Natural killer cell treated with Interleukin-12 subunit alpha and Interleukin-12 subunit beta and Interleukin-15 and Interleukin-18, amount 100 ng/mL, for 72 hours (primary cell): ENCODE measurements around the gene C10orf105. TPM values are rescaled to one million over a fixed set of nuclear protein-coding genes. Genes with fewer than 3 reads are reported as not detected.

Source experiments
- ATAC-seq, 2 donors: fragments of 150-1000 bp; cut with Tn5 transposase in 1 of 2; sonication (Bioruptor Pico), chemical (Tn5 transposase) in 1 of 2; 2 replicates each; pipeline ENCODE4 v1.10.0; 2021
- DNase-seq: peaks from one replicate; pipeline ENCODE4 v3.0.0; 2022; ENCODE audit warnings: low spot score
- H3K27ac Mint-ChIP-seq, 2 donors: 1 replicate in 1 of 2; 2 replicates in 1 of 2; pipeline ENCODE4 v1.8.0; 2022; ENCODE audit warnings: mixed read lengths in 2 of 2, mild to moderate bottlenecking in 1 of 2, moderate library complexity in 1 of 2
- H3K27me3 Mint-ChIP-seq, 2 donors: 1 replicate in 1 of 2; 2 replicates in 1 of 2; pipeline ENCODE4 v1.8.0; 2022; ENCODE audit warnings: mixed read lengths in 2 of 2
- H3K36me3 Mint-ChIP-seq: one replicate; pipeline ENCODE4 v1.8.0; 2022; ENCODE audit warnings: mixed read lengths
- H3K4me1 Mint-ChIP-seq, 2 donors: 1 replicate in 1 of 2; 2 replicates in 1 of 2; pipeline ENCODE4 v1.8.0; 2022; ENCODE audit warnings: low read depth in 2 of 2, mixed read lengths in 2 of 2, mild to moderate bottlenecking in 1 of 2
- H3K4me3 Mint-ChIP-seq: one replicate; pipeline ENCODE4 v1.8.0; 2022; ENCODE audit warnings: mixed read lengths
- H3K9me3 Mint-ChIP-seq: 2 replicates; pipeline ENCODE4 v1.8.0; 2022; ENCODE audit warnings: mixed read lengths
- total RNA-seq, 2 donors: library from RNA; stranded (reverse); gene quantifications; one replicate each; pipeline ENCODE4 v1.2.3, GENCODE V29; 2022

C10orf105 gene
- not detected for total RNA-seq

GRCh38 chr10:71719464-71720201, at the start of gene C10orf105:
TSS of gene C10orf105 (minus strand) at chr10:71719778. CDS start at chr10:71716337, 3,441 bp downstream.
- Mint-ChIP-seq H3K4me3 (no peak within 1 kb of the TSS), H3K27ac (peak within 1 kb of the TSS in 1 of 2 donors; percentile 33), H3K27me3 (no peaks in the 10 kb centered on the region), H3K36me3 (no peaks in the 10 kb centered on the region), H3K9me3 (no peaks in the 10 kb centered on the region), H3K4me1 (peaks cover 6 to 8% of the 10 kb centered on the region in 2 donors)
- DNase-seq (no peak), ATAC-seq (no peak)

GRCh38 chr10:71767420-71768035, 48.0 kb upstream of the C10orf105 start:
- no peaks in the 10 kb centered on the region for H3K36me3 Mint-ChIP-seq
- no peak for DNase-seq
- no peak for ATAC-seq
- peaks cover 71 to 72% of the 10 kb centered on the region in 2 donors for H3K4me1 Mint-ChIP-seq
- no peaks in the 10 kb centered on the region for H3K27me3 Mint-ChIP-seq
- peak overlapping the region; percentile 97 to 99 for H3K27ac Mint-ChIP-seq
- peak overlapping the region; percentile 86 for H3K4me3 Mint-ChIP-seq
- H3K9me3 Mint-ChIP-seq: no peaks in the 10 kb centered on the region

- Mint-ChIP-seq H3K27ac (peak overlapping the region; percentile 97 to 99), H3K4me3 (peak overlapping the region; percentile 65), H3K36me3 (no peaks in the 10 kb centered on the region), H3K9me3 (no peaks in the 10 kb centered on the region), H3K4me1 (peaks cover 69% of the 10 kb centered on the region in 2 donors), H3K27me3 (no peaks in the 10 kb centered on the region)
- ATAC-seq: peak; percentile 56 to 69
- peak; percentile 74 for DNase-seq
Observed at GRCh38 chr10:71766717-71767419, 47.3 kb upstream of the C10orf105 start.

- no peak for DNase-seq
- peaks cover 66 to 69% of the 10 kb centered on the region in 2 donors for H3K4me1 Mint-ChIP-seq
- ATAC-seq: no peak
- H3K27me3 Mint-ChIP-seq: no peaks in the 10 kb centered on the region
- H3K27ac Mint-ChIP-seq: peak overlapping the region; percentile 97 to 99
- H3K36me3 Mint-ChIP-seq: no peaks in the 10 kb centered on the region
- peak overlapping the region; percentile 56 for H3K4me3 Mint-ChIP-seq
- no peaks in the 10 kb centered on the region for H3K9me3 Mint-ChIP-seq
Observed at GRCh38 chr10:71765906-71766716, 46.5 kb upstream of the C10orf105 start.

GRCh38 chr10:71765176-71765904, 45.8 kb upstream of the C10orf105 start:
- peak overlapping the region; percentile 97 to 99 for H3K27ac Mint-ChIP-seq
- DNase-seq (no peak), ATAC-seq (no peak)
- H3K9me3 Mint-ChIP-seq: no peaks in the 10 kb centered on the region
- H3K36me3 Mint-ChIP-seq: no peaks in the 10 kb centered on the region
- H3K4me3 Mint-ChIP-seq: peak overlapping the region; percentile 4
- no peaks in the 10 kb centered on the region for H3K27me3 Mint-ChIP-seq
- H3K4me1 Mint-ChIP-seq: peaks cover 67 to 72% of the 10 kb centered on the region in 2 donors

- Mint-ChIP-seq H3K4me3 (no peak overlapping the region), H3K27ac (peak overlapping the region; percentile 97 to 99), H3K4me1 (peaks cover 55 to 61% of the 10 kb centered on the region in 2 donors), H3K27me3 (no peaks in the 10 kb centered on the region), H3K36me3 (no peaks in the 10 kb centered on the region), H3K9me3 (no peaks in the 10 kb centered on the region)
- ATAC-seq (no peak), DNase-seq (no peak)
Observed at GRCh38 chr10:71763352-71764127, 44.0 kb upstream of the C10orf105 start.

- H3K27ac Mint-ChIP-seq: peak overlapping the region in 1 of 2 donors; percentile 35
- ATAC-seq (no peak), DNase-seq (no peak)
- peaks cover 44 to 51% of the 10 kb centered on the region in 2 donors for H3K4me1 Mint-ChIP-seq
- H3K36me3 Mint-ChIP-seq: no peaks in the 10 kb centered on the region
- H3K27me3 Mint-ChIP-seq: no peaks in the 10 kb centered on the region
- no peaks in the 10 kb centered on the region for H3K9me3 Mint-ChIP-seq
- H3K4me3 Mint-ChIP-seq: no peak overlapping the region
Observed at GRCh38 chr10:71762324-71762723, 42.7 kb upstream of the C10orf105 start.

GRCh38 chr10:71761541-71762113, 42.0 kb upstream of the C10orf105 start:
- H3K4me1 Mint-ChIP-seq: peaks cover 40 to 47% of the 10 kb centered on the region in 2 donors
- no peaks in the 10 kb centered on the region for H3K36me3 Mint-ChIP-seq
- peak overlapping the region; percentile 63 to 82 for H3K27ac Mint-ChIP-seq
- H3K9me3 Mint-ChIP-seq: no peaks in the 10 kb centered on the region
- no peaks in the 10 kb centered on the region for H3K27me3 Mint-ChIP-seq
- H3K4me3 Mint-ChIP-seq: no peak overlapping the region
- DNase-seq (no peak), ATAC-seq (no peak)

- peak overlapping the region; percentile 24 for H3K4me3 Mint-ChIP-seq
Observed at GRCh38 chr10:71761105-71761511, 41.5 kb upstream of the C10orf105 start.

GRCh38 chr10:71757399-71757922, 37.9 kb upstream of the C10orf105 start:
- H3K36me3 Mint-ChIP-seq: no peaks in the 10 kb centered on the region
- peak overlapping the region in 1 of 2 donors; percentile 55 for H3K27ac Mint-ChIP-seq
- H3K9me3 Mint-ChIP-seq: no peaks in the 10 kb centered on the region
- H3K4me3 Mint-ChIP-seq: no peak overlapping the region
- H3K27me3 Mint-ChIP-seq: no peaks in the 10 kb centered on the region
- no peak for DNase-seq
- ATAC-seq: no peak
- H3K4me1 Mint-ChIP-seq: peaks cover 44 to 51% of the 10 kb centered on the region in 2 donors

More at GRCh38 chr10:71761105-71761511, 41.5 kb upstream of the C10orf105 start:
- H3K27ac Mint-ChIP-seq: peak overlapping the region; percentile 63 to 82
- H3K36me3 Mint-ChIP-seq: no peaks in the 10 kb centered on the region
- DNase-seq (no peak), ATAC-seq (peak; percentile 56 to 68)
- H3K27me3 Mint-ChIP-seq: no peaks in the 10 kb centered on the region
- H3K9me3 Mint-ChIP-seq: no peaks in the 10 kb centered on the region
- H3K4me1 Mint-ChIP-seq: peaks cover 41 to 48% of the 10 kb centered on the region in 2 donors

GRCh38 chr10:71756311-71757191, 37.0 kb upstream of the C10orf105 start:
- DNase-seq: no peak
- Mint-ChIP-seq H3K36me3 (no peaks in the 10 kb centered on the region), H3K9me3 (no peaks in the 10 kb centered on the region)

More at GRCh38 chr10:71756311-71757191, 37.0 kb upstream of the C10orf105 start:
- Mint-ChIP-seq H3K27ac (peak overlapping the region; percentile 40 to 55), H3K27me3 (no peaks in the 10 kb centered on the region), H3K4me3 (peak overlapping the region; percentile 55), H3K4me1 (peaks cover 48 to 51% of the 10 kb centered on the region in 2 donors)
- peak in 1 of 2 donors; percentile 50 for ATAC-seq
